HL-60 (cell line): ENCODE measurements around the gene EPB41L2.

Experiments used
- DNase-seq, 2 experiments: peaks; one replicate each; pipeline ENCODE4 v3.0.0-alpha.2; 2010 to 2020; ENCODE audit warnings: low read depth in 1 of 2, low spot score in 1 of 2
- H3K27ac ChIP-seq: fragments of 250-450 bp; sonication (Bioruptor Pico); replicated peaks from 2 replicates; pipeline ENCODE4 v1.5.1; 2020; ENCODE audit warnings: mild to moderate bottlenecking, moderate library complexity
- H3K27me3 ChIP-seq: fragments of 250-450 bp; sonication (Bioruptor Pico); 2 replicates; pipeline ENCODE4 v1.5.1; 2021; ENCODE audit warnings: mild to moderate bottlenecking, moderate library complexity; ENCODE audit not compliant: insufficient read depth, poor library complexity, severe bottlenecking
- H3K4me3 ChIP-seq: replicated peaks from 2 replicates; pipeline ENCODE4 v1.5.1; 2011; ENCODE audit warnings: mild to moderate bottlenecking, control low read depth, low read length; ENCODE audit not compliant: insufficient read depth
- GABPA ChIP-seq: IDR thresholded peaks from 2 replicates; pipeline ENCODE4 v1.6.1; 2012; ENCODE audit warnings: low read depth
- POLR2AphosphoS5 ChIP-seq: IDR thresholded peaks from 2 replicates; pipeline ENCODE4 v1.6.1; 2012; ENCODE audit warnings: low read depth
- SPI1 ChIP-seq: IDR thresholded peaks from 2 replicates; pipeline ENCODE4 v1.6.1; 2012; ENCODE audit warnings: low read depth, mild to moderate bottlenecking, borderline replicate concordance
- TF ChIP-seq, protein P1 (sequence below): IDR thresholded peaks from 2 replicates; pipeline ENCODE4 v1.6.1; 2012; ENCODE audit warnings: low read depth; ENCODE audit not compliant: insufficient replicate concordance
- TF ChIP-seq, protein P2 (sequence below): IDR thresholded peaks from one replicate; pipeline ENCODE4 v1.5.1; 2011; ENCODE audit warnings: low read length, control low read depth, inconsistent platforms; ENCODE audit not compliant: insufficient read depth

The EPB41L2 gene

DNA sequence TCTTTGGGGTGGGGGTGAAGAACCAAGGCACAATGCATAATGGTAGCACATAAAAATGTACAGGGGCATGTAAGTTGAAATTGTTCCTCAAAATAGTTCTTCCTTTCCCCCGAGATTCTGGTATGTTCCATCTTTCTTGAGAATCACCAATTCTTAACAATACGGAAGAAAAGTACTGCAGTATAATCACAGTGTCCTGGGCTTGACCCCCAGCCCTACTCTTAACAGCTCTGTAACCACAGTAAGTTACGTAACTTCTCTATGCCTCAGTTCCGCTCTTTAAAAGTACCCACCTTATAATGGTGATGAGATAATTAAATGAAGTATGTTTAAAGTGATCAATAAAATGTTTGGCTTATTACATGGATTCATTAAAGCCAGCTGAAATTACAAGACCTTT lies 131.4 kb downstream of the EPB41L2 start:
- Histone ChIP-seq H3K27me3 (no peaks in the 10 kb centered on the region), H3K27ac (no peak overlapping the region), H3K4me3 (no peak overlapping the region)
- peak; percentile 33 to 46 for DNase-seq
- TF ChIP-seq POLR2AphosphoS5: no peak
- TF ChIP-seq GABPA: no peak
- peak; percentile 45; the same call in 1 of the 2 replicates for TF ChIP-seq SPI1

DNA sequence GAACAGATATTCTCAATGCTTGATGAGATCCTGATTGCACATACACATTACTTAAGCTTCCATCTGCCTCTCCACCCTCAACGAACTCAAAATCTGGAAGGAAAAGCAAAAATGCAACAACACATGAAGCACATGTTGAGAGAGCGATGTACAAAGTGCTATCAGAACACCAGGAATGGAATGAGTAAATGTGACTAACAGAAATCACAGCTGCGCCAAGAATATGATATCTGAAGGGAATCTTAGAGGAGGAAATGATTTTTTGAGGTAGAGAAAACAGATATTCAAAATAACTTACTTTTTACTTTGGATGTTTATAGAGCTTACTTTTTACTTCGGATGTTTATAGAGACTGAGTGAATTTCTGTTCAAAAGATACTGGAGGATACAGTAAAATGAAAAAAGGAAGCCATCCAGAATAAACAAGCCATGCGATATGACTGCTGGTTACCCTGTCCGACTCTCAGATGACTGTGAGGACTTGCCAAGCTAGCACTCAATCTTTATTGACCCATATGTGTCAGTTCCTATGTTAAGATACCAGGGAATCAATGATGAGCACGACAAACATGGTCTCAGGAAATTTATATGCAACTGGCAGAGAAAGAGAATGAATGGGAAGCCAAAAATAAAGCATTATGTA lies 133.9 kb downstream of the EPB41L2 start:
- TF ChIP-seq, protein P1, sequence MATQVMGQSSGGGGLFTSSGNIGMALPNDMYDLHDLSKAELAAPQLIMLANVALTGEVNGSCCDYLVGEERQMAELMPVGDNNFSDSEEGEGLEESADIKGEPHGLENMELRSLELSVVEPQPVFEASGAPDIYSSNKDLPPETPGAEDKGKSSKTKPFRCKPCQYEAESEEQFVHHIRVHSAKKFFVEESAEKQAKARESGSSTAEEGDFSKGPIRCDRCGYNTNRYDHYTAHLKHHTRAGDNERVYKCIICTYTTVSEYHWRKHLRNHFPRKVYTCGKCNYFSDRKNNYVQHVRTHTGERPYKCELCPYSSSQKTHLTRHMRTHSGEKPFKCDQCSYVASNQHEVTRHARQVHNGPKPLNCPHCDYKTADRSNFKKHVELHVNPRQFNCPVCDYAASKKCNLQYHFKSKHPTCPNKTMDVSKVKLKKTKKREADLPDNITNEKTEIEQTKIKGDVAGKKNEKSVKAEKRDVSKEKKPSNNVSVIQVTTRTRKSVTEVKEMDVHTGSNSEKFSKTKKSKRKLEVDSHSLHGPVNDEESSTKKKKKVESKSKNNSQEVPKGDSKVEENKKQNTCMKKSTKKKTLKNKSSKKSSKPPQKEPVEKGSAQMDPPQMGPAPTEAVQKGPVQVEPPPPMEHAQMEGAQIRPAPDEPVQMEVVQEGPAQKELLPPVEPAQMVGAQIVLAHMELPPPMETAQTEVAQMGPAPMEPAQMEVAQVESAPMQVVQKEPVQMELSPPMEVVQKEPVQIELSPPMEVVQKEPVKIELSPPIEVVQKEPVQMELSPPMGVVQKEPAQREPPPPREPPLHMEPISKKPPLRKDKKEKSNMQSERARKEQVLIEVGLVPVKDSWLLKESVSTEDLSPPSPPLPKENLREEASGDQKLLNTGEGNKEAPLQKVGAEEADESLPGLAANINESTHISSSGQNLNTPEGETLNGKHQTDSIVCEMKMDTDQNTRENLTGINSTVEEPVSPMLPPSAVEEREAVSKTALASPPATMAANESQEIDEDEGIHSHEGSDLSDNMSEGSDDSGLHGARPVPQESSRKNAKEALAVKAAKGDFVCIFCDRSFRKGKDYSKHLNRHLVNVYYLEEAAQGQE: no peak
- TF ChIP-seq SPI1: no peak
- H3K27me3 ChIP-seq: no peaks in the 10 kb centered on the region
- no peak overlapping the region for H3K4me3 ChIP-seq
- H3K27ac ChIP-seq: no peak overlapping the region
- DNase-seq: no peak

DNA sequence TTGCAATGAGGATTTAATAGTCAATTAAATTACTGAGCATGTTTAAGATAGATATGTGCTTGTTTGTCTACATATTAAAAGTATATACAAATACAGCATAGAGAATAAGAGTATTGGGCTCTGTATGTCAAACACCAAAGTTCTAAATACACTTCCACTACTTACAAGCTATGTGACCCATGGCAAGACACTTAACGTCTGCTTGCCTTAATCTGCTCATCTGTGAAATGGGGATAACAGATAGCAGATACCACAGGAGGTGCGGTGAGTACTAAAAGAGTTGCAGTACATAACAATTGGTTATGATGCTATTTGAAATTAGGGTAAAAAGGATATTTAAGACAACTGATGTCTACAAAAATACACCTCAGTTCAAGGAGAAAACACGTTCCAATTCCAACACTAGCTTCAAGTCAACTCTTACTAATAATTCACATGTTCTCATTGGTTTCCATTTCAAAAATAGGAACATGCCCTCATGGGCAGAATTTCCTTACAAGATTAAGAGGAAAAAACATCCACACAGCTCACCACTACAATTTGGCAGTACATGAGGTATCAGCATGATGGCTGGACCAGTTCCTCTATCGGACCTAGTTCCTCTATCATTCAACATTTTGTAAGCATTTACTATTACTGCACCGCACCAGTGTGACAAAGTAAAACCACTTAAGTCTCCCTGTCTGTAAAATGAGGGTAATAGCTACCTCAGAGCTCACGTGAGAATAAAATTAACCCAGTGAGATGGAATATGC lies 134.7 kb downstream of the EPB41L2 start:
- Histone ChIP-seq H3K4me3 (no peak overlapping the region), H3K27me3 (no peaks in the 10 kb centered on the region), H3K27ac (no peak overlapping the region)
- no peak for TF ChIP-seq GABPA
- no peak for TF ChIP-seq POLR2AphosphoS5
- peak; percentile 55; the same call in 1 of the 2 replicates for TF ChIP-seq SPI1
- TF ChIP-seq, protein P2, sequence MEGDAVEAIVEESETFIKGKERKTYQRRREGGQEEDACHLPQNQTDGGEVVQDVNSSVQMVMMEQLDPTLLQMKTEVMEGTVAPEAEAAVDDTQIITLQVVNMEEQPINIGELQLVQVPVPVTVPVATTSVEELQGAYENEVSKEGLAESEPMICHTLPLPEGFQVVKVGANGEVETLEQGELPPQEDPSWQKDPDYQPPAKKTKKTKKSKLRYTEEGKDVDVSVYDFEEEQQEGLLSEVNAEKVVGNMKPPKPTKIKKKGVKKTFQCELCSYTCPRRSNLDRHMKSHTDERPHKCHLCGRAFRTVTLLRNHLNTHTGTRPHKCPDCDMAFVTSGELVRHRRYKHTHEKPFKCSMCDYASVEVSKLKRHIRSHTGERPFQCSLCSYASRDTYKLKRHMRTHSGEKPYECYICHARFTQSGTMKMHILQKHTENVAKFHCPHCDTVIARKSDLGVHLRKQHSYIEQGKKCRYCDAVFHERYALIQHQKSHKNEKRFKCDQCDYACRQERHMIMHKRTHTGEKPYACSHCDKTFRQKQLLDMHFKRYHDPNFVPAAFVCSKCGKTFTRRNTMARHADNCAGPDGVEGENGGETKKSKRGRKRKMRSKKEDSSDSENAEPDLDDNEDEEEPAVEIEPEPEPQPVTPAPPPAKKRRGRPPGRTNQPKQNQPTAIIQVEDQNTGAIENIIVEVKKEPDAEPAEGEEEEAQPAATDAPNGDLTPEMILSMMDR: no peak
- TF ChIP-seq, protein P1: no peak
- peak in 1 of 2 experiments; percentile 33 for DNase-seq

DNA sequence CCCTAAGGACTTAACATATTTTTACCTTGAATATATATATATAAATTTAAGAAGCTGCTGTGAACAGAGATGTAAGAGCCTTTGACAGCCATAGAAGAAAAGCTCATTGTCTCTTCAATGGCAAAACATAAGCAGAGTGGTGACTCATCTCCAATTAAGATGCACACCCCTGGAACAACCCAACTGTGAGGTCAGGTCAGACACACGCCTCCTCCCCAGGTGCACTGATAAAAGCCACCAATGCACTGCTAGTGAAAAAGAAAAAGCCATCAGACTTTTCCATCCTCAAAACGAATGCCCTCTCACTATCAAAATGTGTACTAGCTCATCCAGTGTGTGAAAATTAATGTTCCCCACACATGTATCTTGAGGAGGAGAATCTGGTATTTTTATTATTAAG lies 135.7 kb downstream of the EPB41L2 start:
- TF ChIP-seq, protein P1: no peak
- TF ChIP-seq SPI1: no peak
- no peak for TF ChIP-seq POLR2AphosphoS5
- TF ChIP-seq, protein P2: no peak
- TF ChIP-seq GABPA: no peak
- no peak for DNase-seq
- Histone ChIP-seq H3K27me3 (no peaks in the 10 kb centered on the region), H3K27ac (no peak overlapping the region), H3K4me3 (no peak overlapping the region)
